T-helper 2 cell treated with Interferon-gamma antibody and Interleukin-4, amounts not matched to agents 5 μg/mL and 100 μg/mL, for 36 hours (primary cell): ENCODE measurements around the gene DSE.
A peak's percentile ranks its signal among the peaks of the same experiment; 100 is the strongest.
"Not testable (repeated sequence)": the region's sequence is repeated elsewhere in the genome, so short reads cannot be mapped to it uniquely, and the experiment has no call there.

ENCODE experiments used
- DNase-seq: peaks from one replicate; pipeline ENCODE4 v3.0.0; 2021; ENCODE audit warnings: low spot score
- H3K27ac Mint-ChIP-seq: one replicate; pipeline ENCODE4 v1.8.0; 2021; ENCODE audit warnings: mild to moderate bottlenecking, mixed read lengths
- H3K27me3 Mint-ChIP-seq: one replicate; pipeline ENCODE4 v1.8.0; 2021; ENCODE audit warnings: low read depth, mixed read lengths
- H3K36me3 Mint-ChIP-seq: one replicate; pipeline ENCODE4 v1.8.0; 2021; ENCODE audit warnings: low read depth, mixed read lengths
- H3K4me1 Mint-ChIP-seq: one replicate; pipeline ENCODE4 v1.8.0; 2021; ENCODE audit warnings: low read depth, mixed read lengths
- H3K4me3 Mint-ChIP-seq: one replicate; pipeline ENCODE4 v1.8.0; 2022; ENCODE audit warnings: mild to moderate bottlenecking, moderate library complexity, mixed read lengths
- H3K9me3 Mint-ChIP-seq: one replicate; pipeline ENCODE4 v1.8.0; 2021; ENCODE audit warnings: mixed read lengths

DSE gene

GRCh38 chr6:116340625-116341024 is 30.1 kb upstream of the DSE start:
- H3K4me3 Mint-ChIP-seq, H3K27me3 Mint-ChIP-seq, H3K4me1 Mint-ChIP-seq, H3K36me3 Mint-ChIP-seq, H3K27ac Mint-ChIP-seq, DNase-seq, H3K9me3 Mint-ChIP-seq: not testable (repeated sequence)

- Mint-ChIP-seq H3K27me3 (peaks cover 6% of the 10 kb centered on the region), H3K4me3 (no peak overlapping the region), H3K9me3 (peaks cover 5% of the 10 kb centered on the region), H3K36me3 (no peaks in the 10 kb centered on the region), H3K4me1 (no peaks in the 10 kb centered on the region), H3K27ac (no peak overlapping the region)
- no peak for DNase-seq
These were observed 21.5 kb upstream of the DSE start for GRCh38 chr6:116349216-116349615.

- Mint-ChIP-seq H3K36me3 (no peaks in the 10 kb centered on the region), H3K27me3 (peaks cover 6% of the 10 kb centered on the region), H3K4me3 (no peak overlapping the region), H3K27ac (no peak overlapping the region), H3K4me1 (no peaks in the 10 kb centered on the region), H3K9me3 (no peaks in the 10 kb centered on the region)
- no peak for DNase-seq
These were observed 19.6 kb upstream of the DSE start for GRCh38 chr6:116351101-116351500.

- H3K27ac Mint-ChIP-seq: no peak overlapping the region
- H3K4me1 Mint-ChIP-seq: no peaks in the 10 kb centered on the region
- no peak overlapping the region for H3K4me3 Mint-ChIP-seq
- no peaks in the 10 kb centered on the region for H3K36me3 Mint-ChIP-seq
- no peaks in the 10 kb centered on the region for H3K9me3 Mint-ChIP-seq
- DNase-seq: no peak
- peaks cover 6% of the 10 kb centered on the region for H3K27me3 Mint-ChIP-seq
These were observed 18.0 kb upstream of the DSE start for GRCh38 chr6:116352515-116353471.

GRCh38 chr6:116354236-116354635 is 16.5 kb upstream of the DSE start:
- no peak overlapping the region for H3K27ac Mint-ChIP-seq
- H3K4me3 Mint-ChIP-seq: no peak overlapping the region
- H3K4me1 Mint-ChIP-seq: no peaks in the 10 kb centered on the region
- peaks cover 6% of the 10 kb centered on the region for H3K27me3 Mint-ChIP-seq
- no peaks in the 10 kb centered on the region for H3K9me3 Mint-ChIP-seq
- no peaks in the 10 kb centered on the region for H3K36me3 Mint-ChIP-seq
- DNase-seq: no peak

- DNase-seq: no peak
- H3K4me3 Mint-ChIP-seq: no peak overlapping the region
- H3K27ac Mint-ChIP-seq: no peak overlapping the region
- H3K36me3 Mint-ChIP-seq: no peaks in the 10 kb centered on the region
- H3K9me3 Mint-ChIP-seq: no peaks in the 10 kb centered on the region
- H3K27me3 Mint-ChIP-seq: peaks cover 6% of the 10 kb centered on the region
- H3K4me1 Mint-ChIP-seq: no peaks in the 10 kb centered on the region
These were observed 15.0 kb upstream of the DSE start for GRCh38 chr6:116355796-116356195.

- DNase-seq: no peak
- H3K27ac Mint-ChIP-seq: no peak overlapping the region
- H3K9me3 Mint-ChIP-seq: no peaks in the 10 kb centered on the region
- H3K4me3 Mint-ChIP-seq: no peak overlapping the region
- no peaks in the 10 kb centered on the region for H3K27me3 Mint-ChIP-seq
- no peaks in the 10 kb centered on the region for H3K4me1 Mint-ChIP-seq
- no peaks in the 10 kb centered on the region for H3K36me3 Mint-ChIP-seq
These were observed 11.6 kb upstream of the DSE start for GRCh38 chr6:116359131-116359530.

- Mint-ChIP-seq H3K27me3 (no peaks in the 10 kb centered on the region), H3K4me1 (no peaks in the 10 kb centered on the region), H3K9me3 (no peaks in the 10 kb centered on the region), H3K27ac (no peak overlapping the region), H3K4me3 (no peak overlapping the region), H3K36me3 (no peaks in the 10 kb centered on the region)
- no peak for DNase-seq
These were observed 10.9 kb upstream of the DSE start for GRCh38 chr6:116359835-116360234.

- Mint-ChIP-seq H3K27me3 (peaks cover 5% of the 10 kb centered on the region), H3K9me3 (no peaks in the 10 kb centered on the region), H3K4me1 (no peaks in the 10 kb centered on the region), H3K27ac (no peak overlapping the region), H3K36me3 (no peaks in the 10 kb centered on the region), H3K4me3 (no peak overlapping the region)
- no peak for DNase-seq
These were observed 8.5 kb upstream of the DSE start for GRCh38 chr6:116362276-116362675.

GRCh38 chr6:116363759-116364158 is 7.0 kb upstream of the DSE start:
- H3K4me3 Mint-ChIP-seq: no peak overlapping the region
- H3K27ac Mint-ChIP-seq: no peak overlapping the region
- no peaks in the 10 kb centered on the region for H3K9me3 Mint-ChIP-seq
- DNase-seq: no peak
- no peaks in the 10 kb centered on the region for H3K36me3 Mint-ChIP-seq
- H3K27me3 Mint-ChIP-seq: peaks cover 12% of the 10 kb centered on the region
- peaks cover 5% of the 10 kb centered on the region for H3K4me1 Mint-ChIP-seq

- no peak overlapping the region for H3K4me3 Mint-ChIP-seq
These were observed 6.4 kb upstream of the DSE start for GRCh38 chr6:116364321-116364720.

GRCh38 chr6:116365743-116366142 is 5.0 kb upstream of the DSE start:
- Mint-ChIP-seq H3K4me3 (no peak overlapping the region), H3K9me3 (no peaks in the 10 kb centered on the region), H3K27ac (no peak overlapping the region), H3K36me3 (no peaks in the 10 kb centered on the region), H3K4me1 (peaks cover 14% of the 10 kb centered on the region), H3K27me3 (peaks cover 28% of the 10 kb centered on the region)
- no peak for DNase-seq

More at GRCh38 chr6:116364321-116364720, 6.4 kb upstream of the DSE start:
- no peaks in the 10 kb centered on the region for H3K9me3 Mint-ChIP-seq
- H3K27ac Mint-ChIP-seq: no peak overlapping the region
- peaks cover 5% of the 10 kb centered on the region for H3K4me1 Mint-ChIP-seq
- peaks cover 16% of the 10 kb centered on the region for H3K27me3 Mint-ChIP-seq
- H3K36me3 Mint-ChIP-seq: no peaks in the 10 kb centered on the region
- no peak for DNase-seq

- Mint-ChIP-seq H3K27ac (no peak overlapping the region), H3K36me3 (no peaks in the 10 kb centered on the region), H3K27me3 (peaks cover 35% of the 10 kb centered on the region), H3K4me3 (no peak overlapping the region), H3K4me1 (peaks cover 14% of the 10 kb centered on the region), H3K9me3 (no peaks in the 10 kb centered on the region)
- no peak for DNase-seq
These were observed 3.9 kb upstream of the DSE start for GRCh38 chr6:116366740-116367275.

GRCh38 chr6:116369540-116369939 is 1.2 kb upstream of the DSE start:
- Mint-ChIP-seq H3K36me3 (no peaks in the 10 kb centered on the region), H3K4me3 (peak overlapping the region; percentile 76), H3K9me3 (no peaks in the 10 kb centered on the region), H3K4me1 (peaks cover 14% of the 10 kb centered on the region), H3K27me3 (peaks cover 55% of the 10 kb centered on the region), H3K27ac (no peak overlapping the region)
- DNase-seq: no peak
